GM23248 (cell line): Measurements from ENCODE around the gene ZBTB3. TPM values are rescaled to one million over a fixed set of nuclear protein-coding genes. Genes with fewer than 3 reads are reported as not detected.

Source experiments
- DNase-seq: peaks from one replicate; pipeline ENCODE4 v3.0.0-alpha.2; 2015
- H2AFZ ChIP-seq: fragments of 200-600 bp; sonication (generic); 2 replicates; pipeline ENCODE4 v1.6.1; 2016; ENCODE audit warnings: antibody characterized with exemption
- H3F3A ChIP-seq: fragments of 200-600 bp; sonication (generic); 2 replicates; pipeline ENCODE4 v1.6.1; 2016; ENCODE audit warnings: mild to moderate bottlenecking, antibody characterized with exemption, mixed run types; ENCODE audit not compliant: insufficient read depth
- H3K27ac ChIP-seq: fragments of 200-600 bp; sonication (generic); 2 replicates; pipeline ENCODE4 v1.5.1; 2016; ENCODE audit warnings: mild to moderate bottlenecking
- H3K27me3 ChIP-seq: fragments of 200-600 bp; sonication (generic); replicated peaks from 2 replicates; pipeline ENCODE4 v1.6.1; 2016; ENCODE audit warnings: mild to moderate bottlenecking; ENCODE audit not compliant: insufficient read depth
- H3K36me3 ChIP-seq: fragments of 200-600 bp; sonication (generic); 2 replicates; pipeline ENCODE4 v1.6.1; 2016; ENCODE audit warnings: low read depth, mild to moderate bottlenecking
- H3K4me1 ChIP-seq: fragments of 200-600 bp; sonication (generic); 2 replicates; pipeline ENCODE4 v1.6.1; 2016; ENCODE audit warnings: mild to moderate bottlenecking; ENCODE audit not compliant: insufficient read depth
- H3K4me2 ChIP-seq: fragments of 200-600 bp; sonication (generic); one replicate; pipeline ENCODE4 v1.6.1; 2016; ENCODE audit warnings: mild to moderate bottlenecking; ENCODE audit not compliant: unreplicated experiment
- H3K4me3 ChIP-seq: fragments of 200-600 bp; sonication (generic); 2 replicates; pipeline ENCODE4 v1.5.1; 2016; ENCODE audit warnings: mild to moderate bottlenecking
- H3K79me2 ChIP-seq: fragments of 200-600 bp; sonication (generic); 2 replicates; pipeline ENCODE4 v1.6.1; 2016; ENCODE audit warnings: mild to moderate bottlenecking; ENCODE audit not compliant: insufficient read depth
- H3K9ac ChIP-seq: fragments of 200-600 bp; sonication (generic); 2 replicates; pipeline ENCODE4 v1.6.1; 2016; ENCODE audit warnings: mild to moderate bottlenecking
- H3K9me2 ChIP-seq: fragments of 200-600 bp; sonication (generic); 2 replicates; pipeline ENCODE4 v1.6.1; 2016; ENCODE audit warnings: mixed run types, mild to moderate bottlenecking, moderate library complexity; ENCODE audit not compliant: insufficient read depth
- H3K9me3 ChIP-seq: fragments of 200-600 bp; sonication (generic); one replicate; pipeline ENCODE4 v1.6.1; 2017; ENCODE audit warnings: low read depth
- H4K20me1 ChIP-seq: fragments of 200-600 bp; sonication (generic); 2 replicates; pipeline ENCODE4 v1.6.0; 2016; ENCODE audit not compliant: insufficient read depth
- EZH2 ChIP-seq: fragments of 200-600 bp; sonication (generic); IDR thresholded peaks from 2 replicates; pipeline ENCODE4 v1.6.1; 2018; ENCODE audit warnings: antibody characterized with exemption, mild to moderate bottlenecking; ENCODE audit not compliant: insufficient read depth, poor library complexity, severe bottlenecking
- EZH2phosphoT487 ChIP-seq: fragments of 200-600 bp; sonication (generic); IDR thresholded peaks from 2 replicates; pipeline ENCODE4 v1.6.1; 2018; ENCODE audit warnings: antibody characterized with exemption, moderate library complexity, mild to moderate bottlenecking, low read depth; ENCODE audit not compliant: insufficient read depth
- WGBS, 2 experiments: methylation state at CpG; one replicate each; pipeline ENCODE4 v1.1.6; 2015 to 2017; ENCODE audit warnings: low lambda C conversion rate in 2 of 2, low coverage in 1 of 2; ENCODE audit errors: missing lambda C conversion rate in 2 of 2; 5-methylcytosine and 5-hydroxymethylcytosine counted together
- in situ Hi-C: fragments of 300-500 bp; cut with MboI; formaldehyde crosslinking; loops from 2 replicates; pipeline ENCODE4 v1.15.0; 2020
- polyA plus RNA-seq: library from polyadenylated mRNA; unstranded; fragments of >200 nt; fragmentation: Nextera tagmentation; extraction: Ambion mirVana; gene quantifications from 2 replicates; pipeline ENCODE4 v1.2.1, GENCODE V29; 2016
- total RNA-seq: library from RNA; depleted of rRNA; stranded (reverse); fragments of >200 nt; shearing (Covaris generic); gene quantifications from 2 replicates; pipeline ENCODE4 v1.2.3, GENCODE V29; 2014

Gene ZBTB3
- total and polyA plus RNA-seq, 2 experiments from 2014 or later: 4.9 to 8.0 TPM

DNA sequence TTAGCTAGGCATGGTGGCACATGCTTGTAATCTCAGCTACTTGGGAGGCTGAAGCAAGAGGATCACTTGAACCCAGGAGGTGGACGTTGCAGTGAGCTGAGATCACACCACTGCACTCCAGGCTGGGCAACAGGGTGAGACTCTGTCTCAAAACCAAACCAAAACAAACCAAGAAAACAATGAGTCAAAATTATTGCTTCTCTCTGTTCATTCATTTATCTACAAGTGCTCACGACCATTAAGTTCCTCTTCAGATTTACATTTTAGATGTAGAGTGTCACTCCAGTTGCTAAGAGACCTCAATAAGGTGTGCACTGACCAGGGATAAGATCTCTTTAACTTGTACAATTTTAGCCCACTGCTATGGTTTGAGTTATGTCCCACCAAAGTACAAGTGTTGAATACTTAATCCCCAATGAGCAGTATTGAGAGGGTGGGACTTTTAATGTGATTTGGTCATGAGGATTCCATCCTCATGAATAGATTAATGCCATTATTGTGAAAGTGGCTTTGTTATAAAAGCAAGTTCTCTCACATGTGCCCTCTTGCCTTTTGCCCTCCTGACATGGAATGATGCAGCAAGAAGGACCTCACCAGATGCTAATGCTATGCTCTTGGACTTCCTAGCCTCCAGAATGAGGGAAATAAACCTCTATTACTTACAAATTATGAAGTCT is 34.5 kb downstream of the ZBTB3 start:
- Histone ChIP-seq H3K4me2 (no peak overlapping the region), H3K36me3 (peaks cover 84% of the 10 kb centered on the region), H3K27me3 (no peaks in the 10 kb centered on the region), H3F3A (peaks cover 51% of the 10 kb centered on the region), H3K9ac (peak overlapping the region; percentile 5; the same call in 1 of the 2 replicates), H2AFZ (no peak overlapping the region), H4K20me1 (0 out of 2 replicates have a peak, but pooled peaks cover 3% of the 10 kb centered on the region), H3K9me3 (no peaks in the 10 kb centered on the region), H3K27ac (peak overlapping the region; percentile 42), H3K4me3 (no peak overlapping the region), H3K9me2 (no peaks in the 10 kb centered on the region), H3K4me1 (peaks cover 19% of the 10 kb centered on the region; the same call in 1 of the 2 replicates), H3K79me2 (peaks cover 98% of the 10 kb centered on the region)
- WGBS, 2 experiments: 69 to 73% methylated on average over 2 of the region's 2 CpGs
- in situ Hi-C loops: no loop called here
- no peak for TF ChIP-seq EZH2
- no peak for TF ChIP-seq EZH2phosphoT487
- peak; percentile 33 for DNase-seq

GRCh38 chr11:62716816-62717215 is 37.1 kb downstream of the ZBTB3 start:
- H3K9me3 ChIP-seq: no peaks in the 10 kb centered on the region
- DNase-seq: no peak
- H2AFZ ChIP-seq: no peak overlapping the region
- 84 to 85% methylated on average over 11 of the region's 11 CpGs for WGBS, 2 experiments
- in situ Hi-C loops: no loop called here
- TF ChIP-seq EZH2 (no peak), EZH2phosphoT487 (no peak)
- H3K4me2 ChIP-seq: no peak overlapping the region
- H3F3A ChIP-seq: peaks cover 61% of the 10 kb centered on the region
- no peaks in the 10 kb centered on the region for H3K27me3 ChIP-seq
- H3K4me1 ChIP-seq: 0 out of 2 replicates have a peak, but pooled peaks cover 8% of the 10 kb centered on the region
- H3K9ac ChIP-seq: no peak overlapping the region
- peaks cover 88% of the 10 kb centered on the region for H3K79me2 ChIP-seq
- H3K9me2 ChIP-seq: no peaks in the 10 kb centered on the region
- no peak overlapping the region for H3K4me3 ChIP-seq
- H3K36me3 ChIP-seq: peaks cover 78% of the 10 kb centered on the region
- H4K20me1 ChIP-seq: no peaks in the 10 kb centered on the region
- no peak overlapping the region; the same call in 1 of the 2 replicates for H3K27ac ChIP-seq

- Histone ChIP-seq H3K4me1 (0 out of 2 replicates have a peak, but pooled peaks cover 8% of the 10 kb centered on the region), H2AFZ (no peak overlapping the region), H3K36me3 (peaks cover 75% of the 10 kb centered on the region), H4K20me1 (no peaks in the 10 kb centered on the region), H3K9me2 (no peaks in the 10 kb centered on the region), H3K27me3 (no peaks in the 10 kb centered on the region), H3F3A (peaks cover 67% of the 10 kb centered on the region), H3K9me3 (no peaks in the 10 kb centered on the region), H3K27ac (no peak overlapping the region; the same call in 1 of the 2 replicates), H3K4me2 (no peak overlapping the region), H3K79me2 (peaks cover 82% of the 10 kb centered on the region), H3K4me3 (no peak overlapping the region), H3K9ac (no peak overlapping the region)
- no peak for TF ChIP-seq EZH2
- no peak for TF ChIP-seq EZH2phosphoT487
- no peak for DNase-seq
- WGBS, 2 experiments: 72 to 73% methylated on average over 5 of the region's 5 CpGs
- in situ Hi-C loops: no loop called here
These were observed 37.8 kb downstream of the ZBTB3 start for GRCh38 chr11:62716206-62716605.

DNA sequence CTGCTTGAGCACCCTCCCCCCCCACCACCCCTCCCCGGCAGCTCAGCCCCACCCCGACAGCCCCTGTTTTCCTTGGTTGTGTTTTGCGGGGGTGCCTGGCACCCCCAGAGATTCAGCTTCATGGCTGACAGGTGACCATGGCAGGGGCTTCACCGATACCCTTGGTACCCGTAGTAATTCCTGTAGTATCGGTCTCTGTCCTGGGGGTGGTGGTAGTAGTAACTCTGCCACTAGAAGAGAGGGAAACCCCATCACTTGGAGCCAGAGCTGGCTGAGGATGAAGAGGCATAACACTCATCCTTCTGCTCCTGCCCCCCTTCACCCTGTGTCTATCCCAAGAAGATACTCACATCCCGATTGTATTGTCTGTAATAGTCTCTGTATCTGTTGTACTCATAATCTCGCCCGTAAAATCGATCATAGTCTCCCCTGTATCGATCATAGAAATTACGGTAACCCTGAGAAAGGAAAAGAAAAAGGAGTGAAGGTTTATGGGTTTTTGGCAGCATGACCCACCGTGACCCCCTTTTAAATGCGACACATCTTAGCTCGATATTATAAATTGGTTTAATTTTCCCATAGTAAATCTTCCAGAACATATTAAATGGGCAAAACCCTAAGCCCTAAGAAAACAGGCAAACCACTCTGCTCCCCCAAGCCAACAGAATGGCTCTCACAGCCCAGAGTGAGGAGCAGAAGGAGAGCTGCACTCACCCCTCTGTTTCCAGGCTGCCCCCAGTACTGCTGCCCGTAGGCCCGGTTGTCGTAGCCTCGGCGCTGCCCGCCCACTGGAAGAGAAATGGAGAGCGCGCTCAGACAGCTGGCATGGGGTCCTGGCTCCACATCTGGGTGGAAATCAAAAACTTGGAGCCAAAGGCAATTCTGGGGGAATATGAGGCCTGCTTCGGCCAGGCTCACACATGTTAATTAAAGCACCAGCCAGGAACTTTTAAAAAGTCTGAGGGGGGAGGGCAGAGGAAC is 38.5 kb downstream of the ZBTB3 start:
- no peak overlapping the region for H3K9ac ChIP-seq
- no peak for TF ChIP-seq EZH2
- no peak for TF ChIP-seq EZH2phosphoT487

More for the DNA sequence above, 38.5 kb downstream of the ZBTB3 start:
- H3K9me2 ChIP-seq: no peaks in the 10 kb centered on the region
- H3K4me3 ChIP-seq: no peak overlapping the region
- H4K20me1 ChIP-seq: no peaks in the 10 kb centered on the region
- H3K4me1 ChIP-seq: 0 out of 2 replicates have a peak, but pooled peaks cover 8% of the 10 kb centered on the region
- H3K4me2 ChIP-seq: no peak overlapping the region
- H3F3A ChIP-seq: peaks cover 75% of the 10 kb centered on the region
- H3K79me2 ChIP-seq: peaks cover 74% of the 10 kb centered on the region
- H3K27ac ChIP-seq: no peak overlapping the region; the same call in 1 of the 2 replicates
- peaks cover 76% of the 10 kb centered on the region for H3K36me3 ChIP-seq
- 62 to 67% methylated on average over 24 of the region's 24 CpGs for WGBS, 2 experiments
- no peaks in the 10 kb centered on the region for H3K9me3 ChIP-seq
- in situ Hi-C loops: no loop called here
- no peak for DNase-seq
- no peaks in the 10 kb centered on the region for H3K27me3 ChIP-seq
- H2AFZ ChIP-seq: no peak overlapping the region
